GM18519 (cell line): ENCODE results near the gene PRKAG2.
"Not testable (repeated sequence)": the region's sequence is repeated elsewhere in the genome, so short reads cannot be mapped to it uniquely, and the experiment has no call there.

Experiments
- ATAC-seq: cut with Tn5 transposase; IDR thresholded peaks from one replicate; pipeline ENCODE4 v1.9.1; 2021; ENCODE audit warnings: mild to moderate bottlenecking, moderate library complexity; ENCODE audit not compliant: unreplicated experiment, low FRiP score

Gene PRKAG2

DNA sequence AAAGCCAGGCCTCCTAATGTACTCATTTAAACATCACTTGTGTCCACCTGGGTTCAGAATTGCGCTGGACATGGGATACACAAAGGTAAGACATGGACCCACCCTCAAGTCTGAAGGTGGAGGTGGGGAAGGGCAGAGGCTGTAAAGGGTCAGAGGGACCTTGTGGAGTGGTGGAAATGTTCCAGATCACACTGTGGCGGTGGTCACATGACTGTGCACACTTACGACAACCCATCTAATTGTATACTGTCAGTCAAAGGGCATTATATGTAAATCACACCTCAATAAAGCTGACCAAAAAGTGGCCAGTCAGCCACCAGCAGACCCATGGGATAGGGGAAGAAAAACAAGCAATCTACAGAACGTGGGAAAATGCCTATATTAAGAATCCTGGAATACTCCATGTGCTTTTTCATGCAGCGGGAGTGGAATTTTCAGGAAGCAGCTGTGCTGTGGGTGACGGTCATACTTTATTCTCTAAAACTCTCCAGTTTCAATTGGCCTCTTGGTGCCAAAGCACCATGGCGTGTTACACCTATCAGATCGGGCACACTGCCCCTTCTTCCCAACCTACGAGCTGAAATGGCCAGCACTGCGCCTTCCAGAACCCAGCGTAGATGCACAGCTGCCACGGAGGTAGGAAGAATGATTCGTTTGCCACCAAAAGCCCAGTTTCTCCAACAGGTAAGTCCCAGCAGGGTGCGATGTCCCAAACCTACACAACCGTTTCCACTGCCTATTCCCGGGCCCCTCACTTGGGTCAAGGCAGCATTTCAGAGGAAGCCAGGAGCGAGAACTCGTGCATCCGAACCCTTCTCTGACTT is 69.8 kb downstream of the PRKAG2 start:
- no peak for ATAC-seq

DNA sequence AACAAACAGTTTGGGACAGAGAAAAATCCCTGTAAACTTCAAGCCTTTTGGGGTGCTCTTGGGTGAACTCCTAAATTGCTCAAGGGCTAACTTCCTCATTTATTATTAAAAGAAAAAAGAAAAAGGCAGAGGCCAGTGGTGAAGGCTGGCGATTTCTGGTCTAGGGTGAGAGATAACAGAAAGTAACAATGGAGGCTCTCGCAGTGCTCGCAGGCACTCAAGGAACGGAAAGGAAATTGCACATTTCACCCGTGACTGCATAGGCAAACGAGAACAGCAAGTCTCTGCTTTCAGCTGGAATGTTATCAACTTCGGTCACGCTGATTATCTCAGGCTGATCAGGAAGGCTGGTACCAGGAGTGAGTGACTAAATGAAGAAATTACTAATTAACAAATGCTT is 70.7 kb downstream of the PRKAG2 start:
- no peak for ATAC-seq

DNA sequence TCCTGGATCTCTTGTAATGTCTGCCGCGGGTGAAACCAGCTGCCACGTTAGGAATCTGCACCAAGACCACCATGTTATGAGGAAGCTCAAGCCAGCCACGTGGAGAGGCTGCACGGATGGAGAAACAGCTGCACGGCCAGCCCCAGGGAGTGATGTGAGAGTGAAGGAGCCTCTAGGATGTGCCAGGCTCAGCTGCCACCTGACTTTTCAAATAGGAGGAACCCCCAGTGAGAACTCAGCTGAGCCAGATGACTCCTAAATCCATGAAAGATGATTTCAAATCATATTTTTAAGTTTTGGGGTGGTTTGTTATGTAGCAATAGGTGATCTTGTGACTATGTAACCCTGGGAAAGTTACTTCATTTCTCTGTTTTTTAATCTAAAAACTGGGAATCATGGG is 71.7 kb downstream of the PRKAG2 start:
- no peak for ATAC-seq

DNA sequence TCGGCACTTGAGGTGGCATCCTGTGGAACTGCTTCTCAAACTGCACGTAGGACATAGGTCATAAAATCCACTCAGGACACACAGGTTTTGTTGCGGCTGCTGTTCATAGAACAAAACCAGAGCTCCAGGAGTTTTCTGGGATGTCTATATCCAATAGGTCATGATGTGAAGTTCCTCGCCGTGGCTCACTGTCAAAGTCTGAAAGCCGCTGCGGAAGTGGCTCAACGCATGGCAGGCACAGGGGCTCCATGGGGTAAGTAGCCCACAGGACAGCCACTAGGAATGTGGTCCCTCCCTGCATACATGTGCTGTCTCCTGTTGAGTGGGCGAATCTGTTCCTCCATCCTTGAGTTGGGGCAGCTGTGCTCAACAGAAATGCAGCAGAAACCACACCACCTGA is 72.2 kb downstream of the PRKAG2 start:
- no peak for ATAC-seq

DNA sequence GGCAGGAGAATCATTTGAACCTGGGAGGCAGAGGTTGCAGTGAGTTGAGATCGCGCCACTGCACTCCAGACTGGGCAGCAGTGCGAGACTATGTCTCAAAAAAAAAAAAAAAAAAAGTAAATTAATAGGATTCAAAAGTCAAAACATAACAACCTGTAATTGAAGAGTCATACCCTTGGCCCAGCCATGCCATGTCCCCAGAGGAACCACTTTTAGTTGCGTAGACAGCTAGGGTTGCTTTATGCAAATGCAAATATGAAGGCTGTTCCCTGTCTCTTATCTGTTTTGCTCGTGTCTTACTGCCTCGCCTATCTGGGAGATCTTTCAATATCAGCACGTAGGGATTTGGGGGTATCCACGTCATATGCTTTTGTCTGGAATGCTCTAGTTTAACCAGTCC is 73.1 kb downstream of the PRKAG2 start:
- no peak for ATAC-seq

DNA sequence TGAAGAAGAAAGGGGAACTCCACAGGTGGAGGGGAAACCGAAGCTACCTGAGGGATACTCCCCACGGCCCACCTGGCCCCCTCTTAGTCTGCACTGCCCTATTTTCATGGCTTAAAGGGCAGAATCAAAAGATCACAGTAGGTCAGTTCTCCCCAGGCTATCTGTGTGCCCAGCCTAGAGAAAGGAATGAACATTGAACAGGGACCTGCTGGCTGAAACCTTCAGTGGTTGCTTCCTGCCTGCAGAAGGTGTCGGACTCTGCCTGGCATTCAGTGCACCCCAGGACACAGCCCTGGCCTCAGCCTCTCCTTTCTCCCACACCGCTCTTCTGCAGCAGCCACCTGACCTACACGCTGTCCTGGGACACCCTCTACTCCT is 74.5 kb downstream of the PRKAG2 start:
- ATAC-seq, result no peak

DNA sequence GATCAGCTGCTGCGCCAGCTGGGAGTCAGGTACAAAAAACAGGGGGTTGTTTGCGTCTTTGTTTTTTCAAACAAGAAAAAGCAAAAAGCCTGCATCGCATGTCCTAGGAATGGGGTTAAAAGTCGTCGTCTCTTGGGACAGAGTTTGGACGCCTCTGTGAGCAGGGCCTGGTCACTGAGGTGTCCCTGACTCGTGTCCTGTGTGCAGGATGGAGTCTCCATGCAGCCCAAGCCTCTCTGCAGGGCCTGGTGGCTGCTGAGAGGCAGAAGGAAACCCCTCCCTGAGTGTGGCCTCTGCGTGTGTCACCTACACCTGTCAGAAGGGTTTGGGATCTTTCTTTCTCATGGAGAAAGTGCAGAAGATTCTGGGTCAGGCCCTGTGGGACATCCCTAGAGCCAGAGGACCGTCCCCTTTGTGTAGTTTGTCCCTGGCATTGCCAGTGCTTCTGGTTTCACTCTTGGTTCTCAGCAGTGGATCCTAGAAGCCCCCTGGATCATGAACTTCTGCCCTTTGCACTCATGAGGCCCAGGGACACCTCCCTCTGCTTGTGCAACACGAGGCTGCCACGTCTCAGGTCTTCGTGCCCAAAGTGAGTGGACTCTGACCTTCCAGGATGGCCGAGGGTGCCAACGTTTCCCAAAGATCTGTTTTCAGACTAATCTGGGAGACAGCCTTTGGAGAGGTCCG is 75.0 kb downstream of the PRKAG2 start:
- ATAC-seq, result no peak

DNA sequence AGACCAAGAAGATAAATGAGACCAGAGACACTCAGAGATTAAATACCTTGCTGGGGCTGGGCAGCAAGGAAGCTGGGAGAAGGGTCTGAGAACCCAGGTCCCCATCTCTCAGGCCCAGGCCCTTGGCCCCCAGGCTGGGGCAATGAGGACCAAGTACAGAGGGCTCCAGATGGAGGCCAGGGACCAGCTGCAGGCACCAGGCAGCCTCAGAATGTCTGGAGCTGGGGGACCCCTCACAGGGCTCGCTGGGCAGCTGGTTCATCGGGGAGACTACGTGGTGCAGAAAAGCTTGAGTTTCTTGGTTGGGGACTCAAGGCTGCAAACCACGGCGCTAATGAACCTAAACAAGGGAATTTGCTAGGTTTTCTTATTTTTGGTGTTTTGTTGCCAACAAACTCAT is 75.6 kb downstream of the PRKAG2 start:
- no peak for ATAC-seq

DNA sequence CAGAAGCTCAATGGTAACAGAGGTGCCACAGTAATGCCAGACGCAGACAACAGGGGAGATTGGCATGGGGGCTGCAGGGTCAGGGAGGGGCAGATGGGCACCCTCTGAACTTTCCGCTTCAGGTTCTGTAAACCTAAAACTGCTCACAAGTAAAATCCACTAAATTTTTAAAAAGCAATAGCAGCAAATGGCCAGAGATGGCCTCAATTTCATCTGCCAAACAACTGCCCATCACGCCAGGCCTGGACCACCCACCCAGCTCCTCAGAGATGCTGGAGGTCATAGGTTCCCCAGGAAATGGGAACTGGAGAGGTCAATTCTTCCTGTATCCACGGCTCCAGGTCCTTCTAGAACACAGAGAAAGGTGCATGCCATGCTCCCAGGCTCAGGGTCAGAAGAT is 76.1 kb downstream of the PRKAG2 start:
- no peak for ATAC-seq

DNA sequence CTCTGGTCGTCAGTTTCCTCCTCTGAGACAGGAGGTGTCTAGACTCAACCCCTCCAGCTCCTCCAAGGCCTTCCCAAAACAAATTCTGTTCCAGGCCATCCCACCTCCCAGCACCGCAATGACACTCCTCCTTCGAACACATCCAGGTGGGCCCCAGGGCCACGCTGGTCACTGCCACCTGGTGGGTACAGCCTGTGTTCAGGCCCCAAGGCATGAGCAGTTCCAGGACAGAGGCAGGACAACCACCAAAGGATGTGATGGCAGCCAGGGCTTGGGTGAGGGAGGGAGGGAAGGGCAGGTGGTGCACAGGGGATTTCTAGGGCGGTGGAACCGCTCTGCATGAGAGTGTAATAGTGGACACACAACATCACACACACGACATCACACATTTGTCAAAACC is 76.5 kb downstream of the PRKAG2 start:
- ATAC-seq, result no peak

DNA sequence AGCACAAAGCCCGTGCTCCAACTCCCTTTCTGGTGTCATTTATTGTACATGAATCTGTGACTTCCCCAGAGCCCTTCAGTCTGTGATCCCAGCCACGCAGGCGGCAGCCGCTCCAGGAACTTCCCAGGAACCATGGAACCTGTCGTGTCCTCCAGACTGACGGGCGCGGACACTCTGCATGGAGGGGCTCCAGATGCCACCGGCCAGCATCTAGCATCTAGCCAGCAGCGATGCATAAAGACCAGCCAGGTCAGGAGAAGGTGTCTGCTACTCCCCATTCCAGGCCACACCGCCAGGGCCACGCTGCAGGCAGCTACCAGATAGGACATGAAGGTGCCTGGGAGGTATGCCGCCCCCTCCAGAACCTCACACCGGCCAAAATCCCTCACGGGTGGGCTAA is 77.4 kb downstream of the PRKAG2 start:
- no peak for ATAC-seq

DNA sequence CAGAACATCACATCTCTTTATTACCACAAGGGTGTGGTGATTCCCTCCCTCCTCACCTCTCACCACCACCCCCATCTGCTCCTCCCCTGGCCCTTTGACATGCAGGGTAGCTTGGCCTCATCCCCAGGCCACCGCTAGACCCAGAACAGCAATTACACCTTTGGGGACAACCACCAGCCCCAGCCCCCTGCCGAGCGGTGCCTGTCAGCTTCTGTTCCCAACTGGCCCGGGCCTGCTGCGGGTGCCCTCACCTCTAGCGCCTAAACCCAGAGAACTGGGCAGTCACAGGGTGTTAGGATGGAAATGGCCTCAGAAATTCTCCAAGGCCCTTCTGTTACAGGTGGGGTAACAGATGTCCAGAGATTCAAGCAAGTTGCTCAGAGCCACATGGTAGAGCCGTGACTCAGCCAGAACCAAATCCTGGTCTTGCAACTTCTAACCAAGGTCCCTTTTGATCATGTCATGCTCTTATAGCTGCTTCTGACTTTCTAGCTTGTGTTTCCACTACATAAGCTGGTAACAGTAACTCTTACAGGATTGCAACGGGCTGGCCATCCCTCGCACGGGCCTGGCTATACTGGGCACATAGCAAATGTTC is 78.0 kb downstream of the PRKAG2 start:
- ATAC-seq, result no peak

DNA sequence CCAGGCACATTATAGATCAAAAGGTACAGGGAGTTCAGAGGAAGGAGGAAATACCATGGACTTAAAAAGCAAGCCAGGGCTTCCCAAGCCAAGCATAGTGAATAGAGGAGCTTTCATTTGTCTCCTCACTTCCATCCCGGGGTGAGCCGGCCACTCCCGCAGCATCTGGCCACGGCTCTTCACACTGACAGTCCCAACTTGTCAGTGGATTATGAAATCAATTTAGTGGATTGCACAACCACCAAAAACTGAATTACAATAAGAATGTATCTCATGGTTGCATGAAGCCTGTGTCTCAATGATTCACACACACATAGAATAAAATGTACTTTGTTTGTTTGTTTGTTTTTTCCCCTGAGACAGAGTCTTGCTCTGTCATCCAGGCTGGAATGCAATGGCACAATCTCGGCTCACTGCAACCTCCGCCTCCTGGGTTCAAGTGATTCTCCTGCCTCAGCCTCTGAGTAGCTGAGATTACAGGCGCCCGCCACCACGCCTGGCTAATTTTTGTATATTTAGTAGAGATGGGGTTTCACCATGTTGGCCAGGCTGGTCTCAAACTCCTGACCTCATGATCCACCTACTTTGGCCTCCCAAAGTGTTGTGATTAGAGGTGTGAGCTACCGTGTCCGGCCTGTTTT is 79.1 kb downstream of the PRKAG2 start:
- ATAC-seq, result not testable (repeated sequence)

DNA sequence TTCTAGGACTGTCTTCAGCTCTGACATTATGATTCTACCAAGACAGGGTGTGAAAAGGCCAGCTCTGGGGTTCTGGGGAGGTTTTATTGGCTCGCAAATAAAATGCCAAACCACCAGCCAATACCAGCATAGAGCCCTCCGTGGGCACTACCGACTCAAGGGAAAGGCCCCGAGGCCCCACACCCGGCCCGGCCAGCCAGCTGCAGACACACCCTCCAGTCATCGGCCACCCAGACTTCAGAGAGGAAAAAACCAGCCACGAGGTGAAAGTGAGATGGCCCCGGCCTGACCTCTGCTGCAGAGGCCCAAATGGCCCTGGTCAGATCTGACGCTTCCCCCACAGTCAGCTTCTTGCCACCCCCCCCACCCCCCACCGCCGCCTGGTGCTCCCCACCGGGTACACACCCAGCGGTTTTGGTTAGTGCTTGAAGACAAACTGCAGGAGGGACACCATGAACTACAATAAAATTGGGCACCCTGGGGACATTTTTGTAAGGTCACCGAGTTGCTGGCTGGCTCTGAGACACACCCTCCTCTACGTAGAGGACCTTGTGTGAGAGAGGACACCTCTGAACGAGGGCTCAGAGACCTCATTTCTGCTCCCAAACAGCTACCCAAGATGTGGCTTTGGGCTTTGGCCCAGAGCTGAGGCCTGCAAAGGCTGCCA is 79.9 kb downstream of the PRKAG2 start:
- ATAC-seq, result no peak

DNA sequence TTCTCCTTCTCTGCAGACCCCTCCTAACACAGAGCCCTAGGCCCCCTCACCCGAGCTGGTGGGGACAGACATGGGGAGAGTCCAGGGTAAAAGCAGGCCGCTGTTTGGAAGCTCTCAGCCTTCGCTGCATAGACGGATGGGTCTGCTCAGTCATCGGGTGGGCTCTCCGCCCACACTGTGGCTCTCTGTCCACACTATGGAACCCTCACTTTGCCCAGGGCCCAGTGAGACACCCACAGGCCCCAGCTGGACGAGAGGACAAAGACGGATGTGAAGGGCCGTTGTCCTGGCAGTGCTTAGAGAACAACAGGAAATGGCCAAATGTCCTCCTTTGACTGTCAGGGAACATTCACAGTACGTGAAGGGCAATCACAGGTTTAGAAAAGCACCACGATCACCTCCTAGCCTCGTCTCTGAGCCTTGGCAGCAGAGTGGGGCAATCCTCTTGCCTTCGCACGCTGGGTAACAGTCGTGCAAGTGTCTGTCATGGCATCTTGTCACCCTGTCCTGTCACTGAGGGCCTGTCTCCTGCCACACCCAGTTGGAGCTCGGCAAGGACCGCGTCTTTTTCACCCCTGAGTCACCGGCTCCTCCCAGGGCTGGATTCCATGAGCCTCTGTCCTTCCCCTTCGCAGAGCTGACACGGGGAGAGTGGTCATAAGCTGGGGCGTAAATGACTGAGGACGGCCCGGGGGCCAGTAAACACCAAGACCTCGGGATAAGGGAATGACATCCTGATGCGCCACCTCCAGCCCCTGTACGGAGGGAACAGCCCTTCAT is 80.6 kb downstream of the PRKAG2 start:
- ATAC-seq, result no peak

DNA sequence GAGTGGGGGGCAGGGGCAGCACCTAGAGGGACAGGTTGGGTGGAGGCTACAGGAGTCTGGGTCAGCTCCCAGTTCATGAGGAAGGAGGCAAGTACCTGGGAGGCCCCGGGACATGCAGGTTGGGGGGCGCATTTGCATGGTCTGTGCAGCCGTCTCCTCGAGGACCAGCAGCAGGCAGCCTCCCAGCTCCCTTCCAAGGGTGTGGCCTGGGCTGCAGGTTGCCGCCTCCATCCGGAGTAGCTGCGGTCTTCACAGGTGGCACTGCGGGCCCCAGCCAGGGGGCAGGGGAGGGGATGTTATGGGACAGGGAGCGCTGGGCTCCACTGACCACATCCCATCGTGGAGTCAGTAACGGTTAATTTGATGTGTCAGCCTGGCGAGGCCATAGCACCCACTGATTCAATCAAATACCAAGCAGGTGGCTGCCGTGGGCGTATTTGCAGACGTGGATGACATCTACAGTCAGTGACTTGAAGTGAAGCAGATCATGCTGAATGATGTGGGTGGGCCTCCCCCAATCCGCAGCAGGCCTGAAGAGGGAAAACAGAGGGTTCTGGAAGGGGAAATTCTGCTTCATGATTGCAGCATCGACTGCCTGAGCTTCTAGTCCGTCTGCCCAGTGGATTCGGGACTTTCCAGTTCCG is 81.6 kb downstream of the PRKAG2 start:
- ATAC-seq, result no peak

DNA sequence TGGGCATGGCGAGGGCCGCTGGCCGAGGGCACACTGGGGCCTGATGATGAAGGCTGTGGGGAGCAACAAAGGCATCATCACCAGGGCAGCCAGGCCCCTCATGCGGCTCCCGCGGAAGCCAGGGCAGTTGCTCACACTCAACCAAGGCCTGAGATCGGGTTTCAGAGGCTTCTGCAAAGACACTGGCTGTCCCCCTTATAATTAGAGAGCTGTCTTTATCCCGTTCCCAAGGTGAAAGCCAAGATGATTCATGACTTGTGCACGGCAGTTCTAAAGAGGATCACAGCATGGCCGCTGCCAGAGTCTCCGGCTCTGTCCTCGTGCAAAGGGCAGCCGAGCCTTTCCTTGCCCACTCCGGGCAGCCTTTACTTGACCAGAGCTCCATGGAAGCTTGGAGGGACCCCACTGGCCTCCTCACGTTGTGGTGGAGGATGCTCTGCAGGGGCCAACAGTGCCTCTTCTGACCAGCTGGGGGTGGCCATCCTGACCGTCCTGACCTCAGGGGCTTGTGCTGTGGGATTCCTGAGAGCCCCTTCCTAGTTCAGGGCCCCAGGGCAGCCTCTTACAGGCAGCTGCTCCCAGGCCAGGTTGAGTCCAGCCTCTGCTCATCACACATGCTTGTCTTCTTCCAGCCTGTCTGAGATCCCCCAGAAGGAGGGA is 82.3 kb downstream of the PRKAG2 start:
- no peak for ATAC-seq

DNA sequence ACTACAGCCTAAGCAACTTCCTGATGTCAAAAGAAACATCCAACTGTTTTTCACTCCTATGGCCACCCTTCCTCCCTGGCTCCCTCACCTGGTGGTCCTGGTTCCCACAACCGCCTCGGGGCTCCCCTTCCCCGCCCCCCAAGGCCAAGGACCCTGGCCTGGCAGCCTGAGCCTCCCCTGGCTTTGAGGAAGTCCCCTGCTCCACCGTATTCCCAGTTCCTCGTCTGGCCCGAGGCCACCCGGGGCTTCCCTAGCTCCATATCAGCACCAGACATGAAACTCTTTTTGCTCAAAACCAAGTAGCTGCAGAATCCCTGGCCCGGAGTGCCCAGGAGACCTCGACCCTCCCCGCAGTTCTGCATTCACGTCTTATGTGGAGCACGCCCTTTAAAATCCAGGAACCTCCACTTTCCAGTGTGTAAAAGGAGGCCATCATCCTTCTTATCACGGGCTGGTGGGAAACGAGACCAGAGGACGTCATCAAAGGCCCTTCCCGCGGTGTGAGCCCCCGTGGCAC is 82.9 kb downstream of the PRKAG2 start:
- no peak for ATAC-seq

DNA sequence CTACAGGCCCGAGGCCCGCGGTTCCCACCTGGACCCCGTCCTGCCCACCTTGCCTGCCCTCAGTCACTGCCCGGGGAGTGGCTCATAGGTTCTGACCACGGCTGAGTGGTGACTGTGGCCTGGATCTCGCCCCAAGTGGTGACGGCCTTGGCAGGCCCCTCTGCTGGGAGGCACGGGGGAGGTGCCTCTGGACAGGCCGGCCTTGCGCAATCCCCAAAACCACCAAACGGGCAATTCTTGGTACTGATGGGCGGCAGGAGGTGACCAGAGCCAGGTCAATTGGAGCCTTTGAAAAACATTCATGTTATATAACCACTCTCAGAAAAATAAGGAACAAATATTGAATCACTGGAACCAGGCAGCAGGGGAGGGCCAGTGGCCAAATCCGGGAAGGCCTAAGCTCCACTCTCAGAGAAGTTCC is 83.4 kb downstream of the PRKAG2 start:
- no peak for ATAC-seq
